ENCODE results near the gene FAM227A. TPM values are rescaled to one million over a fixed set of nuclear protein-coding genes. Genes with fewer than 3 reads are reported as not detected.

FAM227A gene
- total and polyA plus RNA-seq, 2 of the 13 experiments (the other 11 are each of a cell fraction or from before 2014, with no cell fraction given), result 1.0 to 1.5 TPM

GRCh38 chr22:38700789-38701628 lies 44.8 kb upstream of the FAM227A start, which contains the start of gene JOSD1 (continued):
- TF ChIP-seq, protein P1, sequence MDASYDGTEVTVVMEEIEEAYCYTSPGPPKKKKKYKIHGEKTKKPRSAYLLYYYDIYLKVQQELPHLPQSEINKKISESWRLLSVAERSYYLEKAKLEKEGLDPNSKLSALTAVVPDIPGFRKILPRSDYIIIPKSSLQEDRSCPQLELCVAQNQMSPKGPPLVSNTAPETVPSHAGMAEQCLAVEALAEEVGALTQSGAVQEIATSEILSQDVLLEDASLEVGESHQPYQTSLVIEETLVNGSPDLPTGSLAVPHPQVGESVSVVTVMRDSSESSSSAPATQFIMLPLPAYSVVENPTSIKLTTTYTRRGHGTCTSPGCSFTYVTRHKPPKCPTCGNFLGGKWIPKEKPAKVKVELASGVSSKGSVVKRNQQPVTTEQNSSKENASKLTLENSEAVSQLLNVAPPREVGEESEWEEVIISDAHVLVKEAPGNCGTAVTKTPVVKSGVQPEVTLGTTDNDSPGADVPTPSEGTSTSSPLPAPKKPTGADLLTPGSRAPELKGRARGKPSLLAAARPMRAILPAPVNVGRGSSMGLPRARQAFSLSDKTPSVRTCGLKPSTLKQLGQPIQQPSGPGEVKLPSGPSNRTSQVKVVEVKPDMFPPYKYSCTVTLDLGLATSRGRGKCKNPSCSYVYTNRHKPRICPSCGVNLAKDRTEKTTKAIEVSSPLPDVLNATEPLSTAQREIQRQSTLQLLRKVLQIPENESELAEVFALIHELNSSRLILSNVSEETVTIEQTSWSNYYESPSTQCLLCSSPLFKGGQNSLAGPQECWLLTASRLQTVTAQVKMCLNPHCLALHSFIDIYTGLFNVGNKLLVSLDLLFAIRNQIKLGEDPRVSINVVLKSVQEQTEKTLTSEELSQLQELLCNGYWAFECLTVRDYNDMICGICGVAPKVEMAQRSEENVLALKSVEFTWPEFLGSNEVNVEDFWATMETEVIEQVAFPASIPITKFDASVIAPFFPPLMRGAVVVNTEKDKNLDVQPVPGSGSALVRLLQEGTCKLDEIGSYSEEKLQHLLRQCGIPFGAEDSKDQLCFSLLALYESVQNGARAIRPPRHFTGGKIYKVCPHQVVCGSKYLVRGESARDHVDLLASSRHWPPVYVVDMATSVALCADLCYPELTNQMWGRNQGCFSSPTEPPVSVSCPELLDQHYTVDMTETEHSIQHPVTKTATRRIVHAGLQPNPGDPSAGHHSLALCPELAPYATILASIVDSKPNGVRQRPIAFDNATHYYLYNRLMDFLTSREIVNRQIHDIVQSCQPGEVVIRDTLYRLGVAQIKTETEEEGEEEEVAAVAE (CRISPR knock-in tag; IDR thresholded peaks at IDR 0.05; ENCODE audit: borderline replicate concordance), result no peak
- TF ChIP-seq TRIM24 (CRISPR knock-in tag; IDR thresholded peaks at IDR 0.05) (no peak), SMC3 (IDR thresholded peaks at IDR 0.05; ENCODE audit: low read length) (no peak), CHCHD3 (CRISPR knock-in tag; IDR thresholded peaks at IDR 0.05) (no peak), NR1H2 (CRISPR knock-in tag; IDR thresholded peaks at IDR 0.05; ENCODE audit: borderline replicate concordance, low read depth) (no peak), KDM5A (IDR thresholded peaks at IDR 0.05; ENCODE audit: borderline replicate concordance, low read length) (peak; percentile 74; the same call in 1 of the 2 replicates), ARID2 (CRISPR knock-in tag; IDR thresholded peaks at IDR 0.05; ENCODE audit: borderline replicate concordance) (no peak), ZNF207 (IDR thresholded peaks at IDR 0.05; ENCODE audit: borderline replicate concordance) (no peak), ZBTB37 (CRISPR knock-in tag; IDR thresholded peaks at IDR 0.05) (no peak), SNAPC2 (CRISPR knock-in tag; IDR thresholded peaks at IDR 0.05) (peak; percentile 68; the same call in 1 of the 2 replicates), HBP1 (CRISPR knock-in tag; IDR thresholded peaks at IDR 0.05; ENCODE audit: low read depth) (peak; percentile 76), RBAK (CRISPR knock-in tag; IDR thresholded peaks at IDR 0.05) (no peak), ZNF343 (CRISPR knock-in tag; IDR thresholded peaks at IDR 0.05) (no peak), EZH2 (conservative IDR thresholded peaks at IDR 0.05; ENCODE audit: low read depth, low read length) (no peak), DBP (CRISPR knock-in tag; IDR thresholded peaks at IDR 0.05; ENCODE audit: not compliant biosample characterization) (no peak), POLR2G (IDR thresholded peaks at IDR 0.05; ENCODE audit: low read depth, low read length) (peak; percentile 75), GRHL1 (CRISPR knock-in tag; conservative IDR thresholded peaks at IDR 0.05) (no peak), PCBP1 (IDR thresholded peaks at IDR 0.05; ENCODE audit: borderline replicate concordance, low read depth, low read length) (no peak), ZNF484 (CRISPR knock-in tag; IDR thresholded peaks at IDR 0.05; ENCODE audit: borderline replicate concordance, low read depth) (no peak)

Measured in HepG2 (cell line).